Embryonic facial prominence (tissue), 1 donor: ENCODE results near the gene TBC1D8.

Experiments
- DNase-seq: peaks from one replicate; pipeline ENCODE4 v3.0.0-alpha.2; 2016; ENCODE audit errors: extremely low spot score

Gene TBC1D8

GRCh38 chr2:101026923-101027469 lies 124.2 kb downstream of the TBC1D8 start:
- no peak for DNase-seq

- no peak for DNase-seq
Measured at GRCh38 chr2:101026253-101026701, 124.9 kb downstream of the TBC1D8 start.

GRCh38 chr2:101025561-101025960 lies 125.6 kb downstream of the TBC1D8 start:
- no peak for DNase-seq

DNA sequence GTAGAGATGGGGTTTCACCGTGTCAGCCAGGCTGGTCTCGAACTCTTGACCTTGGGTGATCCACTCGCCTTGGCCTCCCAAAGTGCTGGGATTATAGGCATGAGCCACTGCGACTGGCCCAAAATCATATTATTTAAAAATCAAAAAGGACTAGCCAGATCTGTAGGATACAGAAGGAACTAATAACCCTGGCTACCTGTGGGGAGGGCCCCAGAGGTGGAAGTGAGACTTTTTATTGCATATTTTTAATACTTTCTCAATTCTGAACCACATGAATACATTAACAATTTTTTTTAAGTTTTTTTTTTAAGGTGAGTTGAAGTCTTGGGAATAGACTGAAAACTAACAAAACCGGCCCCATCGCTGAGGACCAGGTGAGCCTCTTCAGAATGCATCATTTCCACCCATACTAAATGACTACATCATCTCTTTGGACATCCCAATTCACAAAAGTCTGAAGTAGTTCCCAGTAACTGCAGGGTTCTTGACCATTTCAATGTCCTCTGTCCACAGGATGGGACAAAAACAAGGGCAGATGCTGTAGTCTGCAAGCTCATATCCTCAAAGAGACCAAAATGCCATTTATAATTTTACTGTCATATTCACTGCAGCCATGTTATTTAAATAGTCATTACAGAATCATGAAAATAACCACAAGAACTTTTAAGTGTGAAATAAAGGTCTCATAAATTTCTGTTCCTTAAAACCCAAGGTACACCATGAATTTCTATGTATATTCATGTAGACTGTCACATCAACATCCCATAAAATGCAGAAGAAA lies 127.7 kb downstream of the TBC1D8 start:
- DNase-seq: no peak

DNA sequence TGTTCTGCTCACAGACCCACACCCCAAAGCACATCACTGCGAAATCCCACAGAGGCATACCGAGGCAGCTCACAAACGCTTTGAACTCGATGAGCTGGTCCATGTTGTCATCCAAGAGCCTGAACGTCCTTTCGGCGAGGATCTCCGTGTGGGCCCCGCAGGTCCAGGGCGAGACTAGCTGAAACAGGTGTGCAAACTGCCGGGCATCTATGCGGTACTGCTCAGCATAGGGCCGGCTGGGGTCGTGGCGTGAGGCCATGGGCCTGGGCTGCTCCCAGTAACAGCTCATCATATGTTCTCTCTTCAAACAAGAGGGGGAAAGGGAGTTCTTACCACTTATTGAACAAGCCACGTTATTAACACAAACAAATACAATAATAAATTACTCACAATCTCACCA lies 129.0 kb downstream of the TBC1D8 start:
- no peak for DNase-seq

- DNase-seq: no peak
Measured at GRCh38 chr2:101018934-101019333, 132.2 kb downstream of the TBC1D8 start.

- no peak for DNase-seq
Measured at GRCh38 chr2:101017371-101017770, 133.8 kb downstream of the TBC1D8 start.

- no peak for DNase-seq
Measured at GRCh38 chr2:101014264-101014857, 136.8 kb downstream of the TBC1D8 start.

GRCh38 chr2:101012706-101013181 lies 138.4 kb downstream of the TBC1D8 start:
- DNase-seq: peak; percentile 29

- no peak for DNase-seq
Measured at GRCh38 chr2:101012054-101012705, 139.0 kb downstream of the TBC1D8 start.

DNA sequence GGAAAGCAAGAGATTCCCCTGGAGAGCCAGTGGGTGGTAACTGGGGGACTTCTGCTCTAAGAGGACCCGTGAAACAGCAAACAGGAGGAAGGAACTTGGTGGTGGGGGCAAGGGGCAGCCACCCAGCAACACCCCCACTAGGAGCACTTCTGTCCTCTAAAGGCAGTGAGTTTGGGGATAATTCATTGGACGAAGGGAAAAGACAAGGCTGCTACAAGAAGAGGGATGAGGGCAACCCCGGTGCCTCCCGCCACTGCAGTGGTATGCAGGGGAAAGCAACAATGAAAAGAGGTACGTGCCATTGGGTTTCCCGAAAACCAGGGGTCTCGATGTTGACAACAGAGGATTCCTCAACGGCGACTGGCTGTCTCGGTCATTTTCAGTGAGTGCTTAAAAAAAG lies 140.0 kb downstream of the TBC1D8 start:
- DNase-seq: no peak

DNA sequence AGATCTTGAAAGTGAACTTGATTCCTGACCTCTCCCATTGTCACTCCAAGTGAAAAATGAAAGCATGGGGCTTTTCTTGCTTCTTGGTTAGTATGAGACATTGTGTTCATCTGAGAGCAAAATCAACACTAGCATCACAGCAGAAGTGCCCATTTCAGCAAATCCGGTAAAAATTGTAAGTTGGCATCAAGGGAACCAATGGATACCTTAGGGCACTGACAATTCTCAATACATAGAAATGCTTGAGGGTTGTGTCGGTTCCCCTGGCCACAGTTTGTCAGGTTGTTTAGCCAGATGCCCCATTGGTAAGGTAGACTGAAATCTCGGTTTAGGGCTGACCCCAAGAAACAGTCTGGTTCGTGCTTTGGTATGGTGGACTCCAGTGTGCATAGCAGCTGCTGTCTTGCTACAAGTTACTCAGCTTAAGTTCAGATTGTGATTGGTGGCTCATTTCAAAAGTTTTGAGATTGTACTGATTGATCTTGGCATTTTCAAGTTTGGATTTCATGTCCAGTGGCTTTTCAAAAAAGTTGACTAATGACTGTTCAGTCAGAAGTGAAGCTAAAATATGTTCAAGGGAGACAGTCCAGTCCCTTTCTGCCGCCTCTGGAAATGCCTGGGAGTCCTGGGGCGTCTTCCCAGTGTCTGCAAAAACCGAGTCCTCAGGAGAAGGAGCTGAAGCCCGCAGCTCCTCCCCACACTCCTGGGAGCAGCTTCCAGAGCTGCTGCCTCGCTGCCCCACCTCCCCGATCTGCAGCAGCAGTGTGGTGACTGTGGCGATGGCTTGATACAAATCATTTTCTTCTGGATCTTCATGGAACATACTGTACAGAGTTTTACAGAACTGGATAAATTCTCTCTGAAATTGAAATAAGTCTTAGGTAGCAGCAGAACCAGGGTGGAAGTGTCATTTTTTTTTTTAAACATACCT lies 143.5 kb downstream of the TBC1D8 start:
- no peak for DNase-seq

- DNase-seq: no peak
Measured at GRCh38 chr2:101006065-101006715, 145.0 kb downstream of the TBC1D8 start.

GRCh38 chr2:101004620-101005325 lies 146.4 kb downstream of the TBC1D8 start:
- DNase-seq: no peak

- DNase-seq: no peak
Measured at GRCh38 chr2:101003278-101003775, 147.9 kb downstream of the TBC1D8 start.

- no peak for DNase-seq
Measured at GRCh38 chr2:101002562-101003277, 148.5 kb downstream of the TBC1D8 start.

- DNase-seq: peak; percentile 98
Measured at GRCh38 chr2:101001691-101002561, 149.3 kb downstream of the TBC1D8 start, which contains the start of gene RPL31. Gene RPL31, plus strand, starts transcription at chr2:101002289. Its CDS starts 413 bp downstream, at chr2:101002702.

DNA sequence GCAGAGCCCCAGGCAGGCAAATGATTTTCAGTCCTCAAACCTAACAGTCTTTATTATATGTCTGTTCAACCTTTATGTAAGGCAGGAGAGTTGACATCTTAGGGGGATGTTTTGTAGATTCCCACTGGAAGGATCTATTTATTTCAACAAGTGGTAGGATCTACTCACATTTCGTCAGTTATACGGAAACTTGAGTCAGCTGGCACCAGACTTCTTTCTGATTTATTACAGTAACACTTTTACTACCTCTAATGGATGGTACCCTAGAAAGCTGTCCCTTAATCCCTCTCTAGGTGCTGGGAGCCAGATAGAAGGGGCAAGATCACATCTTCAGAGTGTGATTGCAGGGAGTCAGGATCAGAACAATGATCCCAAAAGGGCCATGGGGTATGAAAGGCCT lies 151.2 kb downstream of the TBC1D8 start:
- no peak for DNase-seq
